HCT116 (cell line): ENCODE data around the gene TMEM165. TPM values are rescaled to one million over a fixed set of nuclear protein-coding genes. Genes with fewer than 3 reads are reported as not detected.

Experiments used
- ATAC-seq: fragments of 200-7000 bp; cut with Tn5 transposase; 2 replicates; pipeline ENCODE4 v1.9.1; 2020; ENCODE audit warnings: mild to moderate bottlenecking, moderate library complexity
- BruUV-seq: library from RNA; stranded (reverse); fragments of 400-500 nt; replicated peaks from 2 replicates; lab custom pipeline; 2021; lab: Mats Ljungman, UMichigan
- CTCF ChIA-PET: fragments of 300-600 bp; sonication (Branson Sonifier 250); formaldehyde crosslinking; loops from one replicate; lab custom pipeline; 2021; ENCODE audit warnings: antibody characterized with exemption; lab: Charles Lee
- POLR2A ChIA-PET: fragments of 300-600, 350-600 bp; sonication (Branson Sonifier 250); formaldehyde crosslinking; loops from one replicate; lab custom pipeline; 2021; ENCODE audit warnings: antibody characterized with exemption; lab: Charles Lee
- RAD21 ChIA-PET, 2 experiments: fragments of 300-600 bp; sonication (Branson Sonifier 250); formaldehyde crosslinking; loops; one replicate each; lab custom pipeline; 2023; ENCODE audit warnings: low total read pairs in 2 of 2; ENCODE audit not compliant: uncharacterized antibody in 2 of 2, unreplicated experiment in 2 of 2, low non-redundant PET in 1 of 2; lab: Charles Lee
- DNase-seq: peaks from one replicate; pipeline ENCODE4 v3.0.0-alpha.2; 2010; ENCODE audit warnings: low read depth, low spot score
- H2AFZ ChIP-seq: fragments of 200-600 bp; shearing (Covaris generic), sonication (generic); 2 replicates; pipeline ENCODE4 v1.6.1; 2017; ENCODE audit warnings: low read depth, mixed run types, mixed read lengths, antibody characterized with exemption, low read length; ENCODE audit not compliant: poor library complexity, severe bottlenecking
- H3K27ac ChIP-seq: 2 replicates; pipeline ENCODE4 v1.5.1; 2012; ENCODE audit warnings: low read depth, low read length
- H3K27me3 ChIP-seq: fragments of 200-600 bp; sonication (generic); 2 replicates; pipeline ENCODE4 v1.6.1; 2016; ENCODE audit warnings: mixed run types, low read length, mixed read lengths; ENCODE audit not compliant: insufficient read depth
- H3K36me3 ChIP-seq, 2 experiments: fragments of 200-500 bp in 1 of 2; fragments of 200-600 bp in 1 of 2; sonication (Bioruptor generic) in 1 of 2; sonication (generic) in 1 of 2; 2 replicates each; pipeline versions ENCODE4 v1.5.1 to v1.6.1; 2014 to 2016; ENCODE audit warnings: low read length in 2 of 2, inconsistent platforms in 1 of 2, mixed read lengths in 1 of 2, mixed run types in 1 of 2; ENCODE audit not compliant: insufficient read depth in 2 of 2, control insufficient read depth in 1 of 2
- H3K4me1 ChIP-seq, 2 experiments: fragments of 200-600 bp in 1 of 2; sonication (generic) in 1 of 2; 2 replicates each; pipeline versions ENCODE4 v1.5.1 to v1.6.1; 2012 to 2017; ENCODE audit warnings: low read length in 2 of 2, inconsistent platforms in 1 of 2, mild to moderate bottlenecking in 1 of 2, mixed read lengths in 1 of 2, mixed run types in 1 of 2, moderate library complexity in 1 of 2; ENCODE audit not compliant: insufficient read depth in 2 of 2, control insufficient read depth in 1 of 2
- H3K4me2 ChIP-seq: fragments of 200-600 bp; sonication (generic); 2 replicates; pipeline ENCODE4 v1.6.1; 2017; ENCODE audit warnings: mixed run types, low read length, mixed read lengths
- H3K4me3 ChIP-seq, 2 experiments: fragments of 200-600 bp in 1 of 2; sonication (generic) in 1 of 2; replicated peaks in 1 of 2; 2 replicates each; pipeline ENCODE4 v1.5.1; 2011 to 2016; ENCODE audit warnings: low read length in 2 of 2, control low read depth in 1 of 2, low read depth in 1 of 2, mild to moderate bottlenecking in 1 of 2, mixed read lengths in 1 of 2, mixed run types in 1 of 2
- H3K79me2 ChIP-seq: fragments of 200-600 bp; sonication (generic); 2 replicates; pipeline ENCODE4 v1.6.1; 2017; ENCODE audit warnings: mild to moderate bottlenecking, mixed run types, low read length, moderate library complexity, mixed read lengths; ENCODE audit not compliant: insufficient read depth
- H3K9ac ChIP-seq: fragments of 200-600 bp; sonication (generic); 2 replicates; pipeline ENCODE4 v1.6.1; 2016; ENCODE audit warnings: low read length, mixed read lengths
- H3K9me2 ChIP-seq: fragments of 200-600 bp; sonication (generic), shearing (Covaris generic); 2 replicates; pipeline ENCODE4 v1.6.1; 2017; ENCODE audit warnings: mixed run types, mild to moderate bottlenecking, moderate library complexity; ENCODE audit not compliant: insufficient read depth
- H3K9me3 ChIP-seq, 2 experiments: fragments of 200-500 bp in 1 of 2; fragments of 200-600 bp in 1 of 2; sonication (Bioruptor generic) in 1 of 2; sonication (generic) in 1 of 2; 2 replicates each; pipeline ENCODE4 v1.6.1; 2014 to 2017; ENCODE audit warnings: low read length in 2 of 2, mixed read lengths in 2 of 2, inconsistent platforms in 1 of 2, low read depth in 1 of 2, mild to moderate bottlenecking in 1 of 2, mixed run types in 1 of 2, moderate library complexity in 1 of 2; ENCODE audit not compliant: control insufficient read depth in 1 of 2, insufficient read depth in 1 of 2
- H4K20me1 ChIP-seq: fragments of 200-600 bp; sonication (generic), shearing (Covaris generic); 2 replicates; pipeline ENCODE4 v1.6.1; 2017; ENCODE audit warnings: mixed run types, mild to moderate bottlenecking, moderate library complexity; ENCODE audit not compliant: insufficient read depth
- CEBPB ChIP-seq: IDR thresholded peaks from 2 replicates; pipeline ENCODE4 v1.6.1; 2012; ENCODE audit warnings: low read depth
- EGR1 ChIP-seq: IDR thresholded peaks from 2 replicates; pipeline ENCODE4 v1.6.1; 2012; ENCODE audit warnings: low read depth
- ELF1 ChIP-seq: IDR thresholded peaks from 2 replicates; pipeline ENCODE4 v1.6.1; 2012; ENCODE audit warnings: low read depth, borderline replicate concordance
- EZH2 ChIP-seq: fragments of 200-600 bp; sonication (generic); IDR thresholded peaks from 2 replicates; pipeline ENCODE4 v1.6.1; 2017; ENCODE audit warnings: antibody characterized with exemption, mixed run types
- FOSL1 ChIP-seq: IDR thresholded peaks from 2 replicates; pipeline ENCODE4 v1.6.1; 2012; ENCODE audit warnings: low read depth
- JUND ChIP-seq: IDR thresholded peaks from 2 replicates; pipeline ENCODE4 v1.6.1; 2012
- POLR2A ChIP-seq: IDR thresholded peaks from 2 replicates; pipeline ENCODE4 v1.7.0; 2011; ENCODE audit warnings: borderline replicate concordance; ENCODE audit not compliant: insufficient read depth, insufficient read length; ENCODE audit errors: extremely low read depth
- RAD21 ChIP-seq: IDR thresholded peaks from 2 replicates; pipeline ENCODE4 v1.6.1; 2012; ENCODE audit warnings: low read depth, mild to moderate bottlenecking
- SIN3A ChIP-seq: IDR thresholded peaks from 2 replicates; pipeline ENCODE4 v1.6.1; 2012; ENCODE audit warnings: low read depth
- YY1 ChIP-seq: IDR thresholded peaks from 2 replicates; pipeline ENCODE4 v1.6.1; 2011; ENCODE audit warnings: low read length, low read depth, moderate library complexity, mild to moderate bottlenecking; ENCODE audit not compliant: insufficient replicate concordance; ENCODE audit errors: extremely low read depth
- ZNF274 ChIP-seq: fragments of 200-500 bp; sonication (Bioruptor generic); IDR thresholded peaks from 2 replicates; pipeline ENCODE4 v1.6.1; 2014; ENCODE audit warnings: mild to moderate bottlenecking, low read depth, low read length, inconsistent platforms
- intact Hi-C: fragments of 100-400 bp; cut with micrococcal nuclease; formaldehyde crosslinking; loops from 2 replicates; pipeline ENCODE4 v1.10.0; 2022
- total RNA-seq: library from RNA; stranded (reverse); gene quantifications from one replicate; pipeline ENCODE4 v1.2.1, GENCODE V29; 2021; ENCODE audit not compliant: unreplicated experiment
- TF ChIP-seq, protein P1 (sequence below): IDR thresholded peaks from 2 replicates; pipeline ENCODE4 v1.6.1; 2012
- TF ChIP-seq, protein P2 (sequence below): IDR thresholded peaks from 2 replicates; pipeline ENCODE4 v1.6.1; 2012; ENCODE audit warnings: low read depth
- TF ChIP-seq, protein P3 (sequence below), 3 experiments: fragments of 200-600 bp in 1 of 3; sonication (generic) in 1 of 3; IDR thresholded peaks in 2 of 3; conservative IDR thresholded peaks in 1 of 3; 2 replicates each; pipeline ENCODE4 v1.5.1; 2012 to 2017; ENCODE audit warnings: low read depth in 2 of 3, low read length in 2 of 3, antibody characterized with exemption in 1 of 3, borderline replicate concordance in 1 of 3, control low read depth in 1 of 3, mild to moderate bottlenecking in 1 of 3, mixed read lengths in 1 of 3, mixed run types in 1 of 3, moderate library complexity in 1 of 3; ENCODE audit not compliant: insufficient read depth in 1 of 3
- TF ChIP-seq, protein P4 (sequence below): IDR thresholded peaks from 2 replicates; pipeline ENCODE4 v1.6.1; 2012

The TMEM165 gene
- total RNA-seq, 1 experiment from 2014 or later = 60.7 TPM

DNA sequence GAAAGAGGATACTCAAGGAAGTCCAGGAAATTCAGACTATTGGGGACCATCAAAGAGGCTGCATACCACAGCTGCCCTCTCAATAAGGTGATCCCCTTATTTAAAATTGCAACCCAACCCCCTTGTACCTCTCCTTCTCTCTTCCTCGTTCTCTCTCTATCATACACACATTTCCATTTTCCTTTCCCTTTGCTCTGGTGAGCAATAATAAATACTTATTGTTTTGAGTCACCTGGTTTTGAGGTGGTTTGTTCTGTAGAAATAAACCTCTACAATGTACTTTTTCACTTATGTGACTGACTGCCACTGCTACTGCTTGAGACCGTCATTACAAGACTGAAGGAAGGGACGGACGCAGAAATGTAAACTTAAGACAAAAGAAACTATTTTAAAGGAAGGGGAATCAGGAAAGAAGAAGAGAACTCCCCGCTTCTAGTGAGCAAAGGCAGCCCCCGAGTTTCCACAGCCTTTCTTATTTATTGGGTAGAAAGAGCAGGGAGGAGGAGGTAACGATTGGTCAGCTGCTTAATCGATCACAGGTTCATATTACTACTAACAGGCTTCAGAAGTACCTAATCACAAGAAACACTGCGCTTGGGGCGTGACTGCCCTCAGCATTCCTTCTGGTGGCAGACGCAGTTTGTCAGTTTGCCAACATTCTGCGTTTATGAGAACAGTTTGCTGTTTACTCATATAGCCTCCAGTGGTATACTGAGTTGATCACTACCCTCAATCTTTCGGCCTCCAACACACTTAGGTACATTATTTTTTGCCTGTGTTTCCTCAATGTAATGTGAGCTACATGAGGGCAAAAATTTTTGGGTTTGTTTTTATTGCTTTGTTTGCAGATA lies 16.9 kb upstream of the TMEM165 start (continued):
- TF ChIP-seq CEBPB (no peak), EGR1 (no peak), SIN3A (no peak), EZH2 (no peak)
- TF ChIP-seq, protein P1, sequence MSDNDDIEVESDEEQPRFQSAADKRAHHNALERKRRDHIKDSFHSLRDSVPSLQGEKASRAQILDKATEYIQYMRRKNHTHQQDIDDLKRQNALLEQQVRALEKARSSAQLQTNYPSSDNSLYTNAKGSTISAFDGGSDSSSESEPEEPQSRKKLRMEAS = no peak

DNA sequence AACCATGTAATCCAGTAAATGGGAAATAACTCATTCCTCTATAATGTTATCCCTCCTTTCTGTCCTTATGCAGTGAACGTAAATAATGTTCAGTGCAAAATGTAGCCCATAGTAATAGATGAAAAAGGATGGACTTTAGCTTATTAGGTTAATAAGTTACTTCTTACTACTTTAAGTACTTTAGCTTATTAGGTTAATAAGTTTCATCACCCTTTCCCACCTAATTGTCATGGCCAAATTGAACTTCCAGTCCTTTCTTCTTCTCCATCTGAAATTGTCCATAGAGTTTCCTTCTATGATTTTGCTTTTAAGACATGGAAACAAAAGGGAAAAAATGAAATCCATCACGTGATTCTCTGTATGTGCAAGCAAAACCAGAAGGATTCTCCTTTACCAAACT lies 15.2 kb upstream of the TMEM165 start:
- intact Hi-C loops = no loop called here
- ATAC-seq = no peak
- Histone ChIP-seq H3K79me2 (no peaks in the 10 kb centered on the region), H3K4me2 (no peak overlapping the region), H3K27me3 (no peaks in the 10 kb centered on the region), H3K9me2 (no peaks in the 10 kb centered on the region), H3K9ac (no peak overlapping the region), H3K4me3 (no peak overlapping the region), H3K4me1 (peaks cover 5 to 14% of the 10 kb centered on the region in 2 experiments; a peak in 3 of 4 replicates), H3K27ac (no peak overlapping the region), H4K20me1 (no peaks in the 10 kb centered on the region), H3K36me3 (no peaks in the 10 kb centered on the region), H2AFZ (no peak overlapping the region), H3K9me3 (no peaks in the 10 kb centered on the region)
- ChIA-PET POLR2A (no interaction called here), CTCF (no interaction called here), RAD21 (no interaction called here)
- DNase-seq = no peak
- no peak for TF ChIP-seq YY1
- no peak for TF ChIP-seq JUND
- TF ChIP-seq RAD21 = no peak
- TF ChIP-seq ZNF274 = no peak
- TF ChIP-seq CEBPB = no peak
- TF ChIP-seq, protein P2, sequence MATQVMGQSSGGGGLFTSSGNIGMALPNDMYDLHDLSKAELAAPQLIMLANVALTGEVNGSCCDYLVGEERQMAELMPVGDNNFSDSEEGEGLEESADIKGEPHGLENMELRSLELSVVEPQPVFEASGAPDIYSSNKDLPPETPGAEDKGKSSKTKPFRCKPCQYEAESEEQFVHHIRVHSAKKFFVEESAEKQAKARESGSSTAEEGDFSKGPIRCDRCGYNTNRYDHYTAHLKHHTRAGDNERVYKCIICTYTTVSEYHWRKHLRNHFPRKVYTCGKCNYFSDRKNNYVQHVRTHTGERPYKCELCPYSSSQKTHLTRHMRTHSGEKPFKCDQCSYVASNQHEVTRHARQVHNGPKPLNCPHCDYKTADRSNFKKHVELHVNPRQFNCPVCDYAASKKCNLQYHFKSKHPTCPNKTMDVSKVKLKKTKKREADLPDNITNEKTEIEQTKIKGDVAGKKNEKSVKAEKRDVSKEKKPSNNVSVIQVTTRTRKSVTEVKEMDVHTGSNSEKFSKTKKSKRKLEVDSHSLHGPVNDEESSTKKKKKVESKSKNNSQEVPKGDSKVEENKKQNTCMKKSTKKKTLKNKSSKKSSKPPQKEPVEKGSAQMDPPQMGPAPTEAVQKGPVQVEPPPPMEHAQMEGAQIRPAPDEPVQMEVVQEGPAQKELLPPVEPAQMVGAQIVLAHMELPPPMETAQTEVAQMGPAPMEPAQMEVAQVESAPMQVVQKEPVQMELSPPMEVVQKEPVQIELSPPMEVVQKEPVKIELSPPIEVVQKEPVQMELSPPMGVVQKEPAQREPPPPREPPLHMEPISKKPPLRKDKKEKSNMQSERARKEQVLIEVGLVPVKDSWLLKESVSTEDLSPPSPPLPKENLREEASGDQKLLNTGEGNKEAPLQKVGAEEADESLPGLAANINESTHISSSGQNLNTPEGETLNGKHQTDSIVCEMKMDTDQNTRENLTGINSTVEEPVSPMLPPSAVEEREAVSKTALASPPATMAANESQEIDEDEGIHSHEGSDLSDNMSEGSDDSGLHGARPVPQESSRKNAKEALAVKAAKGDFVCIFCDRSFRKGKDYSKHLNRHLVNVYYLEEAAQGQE = no peak
- TF ChIP-seq, protein P3, sequence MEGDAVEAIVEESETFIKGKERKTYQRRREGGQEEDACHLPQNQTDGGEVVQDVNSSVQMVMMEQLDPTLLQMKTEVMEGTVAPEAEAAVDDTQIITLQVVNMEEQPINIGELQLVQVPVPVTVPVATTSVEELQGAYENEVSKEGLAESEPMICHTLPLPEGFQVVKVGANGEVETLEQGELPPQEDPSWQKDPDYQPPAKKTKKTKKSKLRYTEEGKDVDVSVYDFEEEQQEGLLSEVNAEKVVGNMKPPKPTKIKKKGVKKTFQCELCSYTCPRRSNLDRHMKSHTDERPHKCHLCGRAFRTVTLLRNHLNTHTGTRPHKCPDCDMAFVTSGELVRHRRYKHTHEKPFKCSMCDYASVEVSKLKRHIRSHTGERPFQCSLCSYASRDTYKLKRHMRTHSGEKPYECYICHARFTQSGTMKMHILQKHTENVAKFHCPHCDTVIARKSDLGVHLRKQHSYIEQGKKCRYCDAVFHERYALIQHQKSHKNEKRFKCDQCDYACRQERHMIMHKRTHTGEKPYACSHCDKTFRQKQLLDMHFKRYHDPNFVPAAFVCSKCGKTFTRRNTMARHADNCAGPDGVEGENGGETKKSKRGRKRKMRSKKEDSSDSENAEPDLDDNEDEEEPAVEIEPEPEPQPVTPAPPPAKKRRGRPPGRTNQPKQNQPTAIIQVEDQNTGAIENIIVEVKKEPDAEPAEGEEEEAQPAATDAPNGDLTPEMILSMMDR (IDR thresholded peaks at IDR 0.05 in 2 of 3, conservative IDR thresholded peaks at IDR 0.05 in 1 of 3; ENCODE audit: borderline replicate concordance in 1 of 3, insufficient read depth in 1 of 3, low read depth in 2 of 3, low read length in 2 of 3) = no peak
- no peak for TF ChIP-seq EGR1
- TF ChIP-seq FOSL1 = no peak
- no peak for TF ChIP-seq POLR2A
- TF ChIP-seq, protein P4, sequence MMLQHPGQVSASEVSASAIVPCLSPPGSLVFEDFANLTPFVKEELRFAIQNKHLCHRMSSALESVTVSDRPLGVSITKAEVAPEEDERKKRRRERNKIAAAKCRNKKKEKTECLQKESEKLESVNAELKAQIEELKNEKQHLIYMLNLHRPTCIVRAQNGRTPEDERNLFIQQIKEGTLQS = no peak
- no peak for TF ChIP-seq ELF1
- no peak for TF ChIP-seq SIN3A
- BruUV-seq = no TSS peak
